Measurements from ENCODE around the gene NRN1L.

NRN1L gene

DNA sequence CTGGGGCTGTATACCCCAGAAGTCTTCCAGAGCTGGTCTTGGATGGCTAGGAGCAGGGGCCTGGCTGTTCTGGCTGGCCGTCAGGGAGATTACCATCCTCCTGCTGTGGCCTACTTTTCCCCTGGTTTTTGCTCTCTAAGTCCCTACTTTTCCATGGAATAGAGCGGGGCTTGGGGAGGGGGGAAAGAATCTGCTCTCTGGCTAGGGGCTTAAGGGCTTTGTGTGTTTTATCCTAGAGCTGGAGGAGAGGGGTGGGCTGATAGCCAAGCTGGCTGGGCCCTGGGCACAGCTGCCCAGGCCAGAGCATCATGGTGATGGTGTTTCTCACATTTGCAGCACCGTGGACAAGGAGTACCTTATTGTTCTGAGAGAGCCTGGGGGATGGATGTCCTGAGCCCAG lies 3.6 kb downstream of the NRN1L start:
- no peak overlapping the region for H3K4me3 ChIP-seq (ENCODE audit: control insufficient read depth, low read depth, low read length)
- TF ChIP-seq, protein P1, sequence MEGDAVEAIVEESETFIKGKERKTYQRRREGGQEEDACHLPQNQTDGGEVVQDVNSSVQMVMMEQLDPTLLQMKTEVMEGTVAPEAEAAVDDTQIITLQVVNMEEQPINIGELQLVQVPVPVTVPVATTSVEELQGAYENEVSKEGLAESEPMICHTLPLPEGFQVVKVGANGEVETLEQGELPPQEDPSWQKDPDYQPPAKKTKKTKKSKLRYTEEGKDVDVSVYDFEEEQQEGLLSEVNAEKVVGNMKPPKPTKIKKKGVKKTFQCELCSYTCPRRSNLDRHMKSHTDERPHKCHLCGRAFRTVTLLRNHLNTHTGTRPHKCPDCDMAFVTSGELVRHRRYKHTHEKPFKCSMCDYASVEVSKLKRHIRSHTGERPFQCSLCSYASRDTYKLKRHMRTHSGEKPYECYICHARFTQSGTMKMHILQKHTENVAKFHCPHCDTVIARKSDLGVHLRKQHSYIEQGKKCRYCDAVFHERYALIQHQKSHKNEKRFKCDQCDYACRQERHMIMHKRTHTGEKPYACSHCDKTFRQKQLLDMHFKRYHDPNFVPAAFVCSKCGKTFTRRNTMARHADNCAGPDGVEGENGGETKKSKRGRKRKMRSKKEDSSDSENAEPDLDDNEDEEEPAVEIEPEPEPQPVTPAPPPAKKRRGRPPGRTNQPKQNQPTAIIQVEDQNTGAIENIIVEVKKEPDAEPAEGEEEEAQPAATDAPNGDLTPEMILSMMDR (IDR thresholded peaks at IDR 0.05; ENCODE audit: control insufficient read depth, insufficient read depth, low read depth, low read length, missing control alignments) = no peak
- no peak for DNase-seq (ENCODE audit: low read depth)

- TF ChIP-seq, protein P1 (IDR thresholded peaks at IDR 0.05; ENCODE audit: control insufficient read depth, insufficient read depth, low read depth, low read length, missing control alignments) = no peak
- DNase-seq (ENCODE audit: low read depth) = no peak
- H3K4me3 ChIP-seq (ENCODE audit: control insufficient read depth, low read depth, low read length) = no peak overlapping the region
Measured at GRCh38 chr16:67892375-67892774, 7.7 kb downstream of the NRN1L start.

- H3K4me3 ChIP-seq (ENCODE audit: control insufficient read depth, low read depth, low read length) = peak within 1 kb of the TSS; percentile 86
- DNase-seq (ENCODE audit: low read depth) = peak; percentile 71
- TF ChIP-seq, protein P1 (IDR thresholded peaks at IDR 0.05; ENCODE audit: control insufficient read depth, insufficient read depth, low read depth, low read length, missing control alignments) = no peak
Measured at GRCh38 chr16:67892899-67893742, 8.4 kb downstream of the NRN1L start, which contains the start of gene PSKH1. PSKH1 (plus strand) TSS chr16:67893254; CDS start chr16:67908750, 15,496 bp downstream.

DNA sequence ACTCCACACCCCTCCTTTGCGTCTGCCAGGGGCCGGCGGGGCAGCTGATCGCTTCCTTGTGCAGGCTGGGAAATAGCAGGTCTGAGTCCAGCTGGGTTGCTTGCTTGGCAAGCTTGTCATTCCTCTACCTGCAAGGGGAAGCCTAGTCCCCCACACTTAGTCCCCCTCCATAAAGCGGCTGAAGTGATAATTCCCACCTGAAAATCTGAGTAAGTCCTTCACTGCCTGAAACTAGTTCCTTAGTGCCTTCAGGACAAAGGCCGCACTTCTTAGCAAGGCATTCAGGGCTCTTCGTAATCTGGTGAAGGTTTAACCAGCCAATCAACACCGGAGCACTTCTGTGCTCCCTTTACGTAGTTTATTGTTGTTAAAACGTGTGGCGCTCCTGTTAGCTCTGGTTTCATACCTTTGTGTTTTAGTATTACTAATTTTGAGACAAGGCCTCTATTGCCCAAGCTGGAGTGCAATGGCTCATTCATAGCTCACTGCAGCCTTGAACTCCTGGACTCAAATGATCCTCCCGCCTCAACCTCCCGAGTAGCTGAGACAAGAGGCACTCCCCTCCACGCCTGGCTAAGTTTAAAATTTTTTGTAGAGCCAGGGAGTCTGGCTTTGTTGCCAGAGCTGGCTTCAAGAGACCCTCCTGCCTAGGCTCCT lies 9.2 kb downstream of the NRN1L start:
- TF ChIP-seq, protein P1 (IDR thresholded peaks at IDR 0.05; ENCODE audit: control insufficient read depth, insufficient read depth, low read depth, low read length, missing control alignments) = no peak
- no peak for DNase-seq (ENCODE audit: low read depth)
- H3K4me3 ChIP-seq (ENCODE audit: control insufficient read depth, low read depth, low read length) = peak overlapping the region; percentile 86

DNA sequence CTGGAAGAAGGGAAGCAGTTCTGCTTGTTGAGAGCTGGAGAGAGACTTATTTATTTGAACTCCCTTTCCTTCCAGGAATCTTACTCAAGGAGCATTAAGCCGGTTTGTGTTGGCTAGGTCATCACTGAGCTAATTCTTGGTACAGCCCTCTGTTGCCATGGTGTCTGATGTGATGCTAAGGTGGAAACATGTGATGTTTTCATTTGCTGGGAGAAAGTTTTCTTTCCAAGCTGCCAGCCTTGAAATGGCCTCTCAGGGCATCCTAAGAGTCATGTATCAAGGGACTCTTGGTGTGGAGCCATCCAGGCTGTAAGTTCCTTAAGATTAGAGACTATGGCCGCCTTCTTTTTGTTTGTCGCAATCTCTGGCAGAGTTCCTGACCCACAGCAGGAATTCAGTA lies 12.5 kb downstream of the NRN1L start:
- no peak overlapping the region for H3K4me3 ChIP-seq (ENCODE audit: control insufficient read depth, low read depth, low read length)
- DNase-seq (ENCODE audit: low read depth) = no peak
- TF ChIP-seq, protein P1 (IDR thresholded peaks at IDR 0.05; ENCODE audit: control insufficient read depth, insufficient read depth, low read depth, low read length, missing control alignments) = no peak

DNA sequence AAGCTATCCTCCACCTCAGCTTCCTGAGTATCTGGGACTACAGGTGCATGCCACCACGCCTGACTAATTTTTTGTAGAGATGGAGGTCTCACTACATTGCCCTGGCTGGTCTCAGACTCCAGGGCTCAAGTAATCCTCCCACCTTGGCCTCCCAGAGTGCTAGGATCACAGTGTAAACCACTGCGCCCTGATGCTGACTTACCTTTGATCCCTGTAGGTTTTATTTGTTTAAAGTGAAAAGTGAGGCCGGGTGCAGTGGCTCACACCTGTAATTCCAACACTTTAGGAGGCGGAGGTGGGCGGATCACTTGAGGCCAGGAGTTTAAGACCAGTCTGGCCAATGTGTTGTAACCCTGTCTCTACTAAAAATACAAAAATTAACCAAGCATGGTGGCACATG lies 17.0 kb downstream of the NRN1L start:
- no peak for DNase-seq (ENCODE audit: low read depth)
- H3K4me3 ChIP-seq (ENCODE audit: control insufficient read depth, low read depth, low read length) = no peak overlapping the region
- TF ChIP-seq, protein P1 (IDR thresholded peaks at IDR 0.05; ENCODE audit: control insufficient read depth, insufficient read depth, low read depth, low read length, missing control alignments) = no peak

All from AG09309 (cell line).